Endothelial cell (in vitro differentiated cells): Measurements from ENCODE around the gene HSD17B12. TPM values are rescaled to one million over a fixed set of nuclear protein-coding genes. Genes with fewer than 3 reads are reported as not detected.

Source experiments
- DNase-seq: peaks from one replicate; pipeline ENCODE4 v3.0.0; 2021; ENCODE audit warnings: low spot score
- H3K27ac Mint-ChIP-seq: one replicate; pipeline ENCODE4 v1.8.0; 2021; ENCODE audit warnings: mixed read lengths, inconsistent platforms; ENCODE audit not compliant: unreplicated experiment
- H3K27me3 Mint-ChIP-seq: one replicate; pipeline ENCODE4 v1.8.0; 2021; ENCODE audit warnings: mild to moderate bottlenecking, moderate library complexity, mixed read lengths, inconsistent platforms; ENCODE audit not compliant: unreplicated experiment
- H3K36me3 Mint-ChIP-seq: one replicate; pipeline ENCODE4 v1.8.0; 2021; ENCODE audit warnings: mild to moderate bottlenecking, low read depth, mixed read lengths, inconsistent platforms; ENCODE audit not compliant: unreplicated experiment
- H3K4me1 Mint-ChIP-seq: one replicate; pipeline ENCODE4 v1.8.0; 2021; ENCODE audit warnings: mild to moderate bottlenecking, mixed read lengths, inconsistent platforms; ENCODE audit not compliant: unreplicated experiment
- H3K4me3 Mint-ChIP-seq: one replicate; pipeline ENCODE4 v1.8.0; 2021; ENCODE audit warnings: mild to moderate bottlenecking, mixed read lengths, inconsistent platforms; ENCODE audit not compliant: unreplicated experiment
- H3K9me3 Mint-ChIP-seq: one replicate; pipeline ENCODE4 v1.8.0; 2021; ENCODE audit warnings: mixed read lengths, inconsistent platforms; ENCODE audit not compliant: unreplicated experiment
- total RNA-seq: library from RNA; stranded (reverse); fragmentation: NEBNext Ultra II Directional; extraction: Animal tissue kit (Norgen Biotek cat#: 25700); gene quantifications from one replicate; pipeline ENCODE4 v1.2.1, GENCODE V29; 2021; ENCODE audit not compliant: unreplicated experiment
- TF ChIP-seq, protein P1 (sequence below): fragments of 200-600 bp; sonication (generic); IDR thresholded peaks from one replicate; pipeline ENCODE4 v1.5.0; 2021; ENCODE audit warnings: antibody characterized with exemption; ENCODE audit not compliant: unreplicated experiment

HSD17B12 gene
- total RNA-seq, 1 donor from 2014 or later = 110 TPM

DNA sequence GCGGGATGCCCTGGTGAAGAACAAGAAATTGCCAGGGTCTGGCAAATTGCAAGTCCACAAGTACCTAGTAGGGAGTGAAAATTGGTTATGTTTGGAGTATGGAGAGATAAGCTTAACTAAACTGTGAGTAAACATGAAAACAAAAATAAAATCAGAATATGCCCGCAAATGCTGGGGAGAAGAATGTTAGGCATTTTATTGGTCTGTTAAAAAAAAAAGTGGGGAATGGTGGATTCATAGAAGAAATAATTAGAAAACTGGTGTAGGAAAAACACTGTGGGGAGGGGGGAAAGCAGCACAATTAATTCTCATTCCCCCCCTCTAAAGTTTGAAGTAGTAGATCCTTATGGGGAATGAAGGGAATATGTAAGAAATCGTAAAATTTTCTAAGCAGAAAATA lies 40.6 kb upstream of the HSD17B12 start:
- peaks cover 3% of the 10 kb centered on the region for H3K27me3 Mint-ChIP-seq
- H3K36me3 Mint-ChIP-seq = no peaks in the 10 kb centered on the region
- H3K4me3 Mint-ChIP-seq = no peak overlapping the region

GRCh38 chr11:43643898-43644620 lies 36.5 kb upstream of the HSD17B12 start:
- peak overlapping the region; percentile 95 for H3K27ac Mint-ChIP-seq
- peaks cover 14% of the 10 kb centered on the region for H3K4me1 Mint-ChIP-seq
- no peaks in the 10 kb centered on the region for H3K9me3 Mint-ChIP-seq
- peak overlapping the region; percentile 100 for H3K4me3 Mint-ChIP-seq
- DNase-seq = peak; percentile 85
- H3K27me3 Mint-ChIP-seq = peaks cover 3% of the 10 kb centered on the region
- TF ChIP-seq, protein P1, sequence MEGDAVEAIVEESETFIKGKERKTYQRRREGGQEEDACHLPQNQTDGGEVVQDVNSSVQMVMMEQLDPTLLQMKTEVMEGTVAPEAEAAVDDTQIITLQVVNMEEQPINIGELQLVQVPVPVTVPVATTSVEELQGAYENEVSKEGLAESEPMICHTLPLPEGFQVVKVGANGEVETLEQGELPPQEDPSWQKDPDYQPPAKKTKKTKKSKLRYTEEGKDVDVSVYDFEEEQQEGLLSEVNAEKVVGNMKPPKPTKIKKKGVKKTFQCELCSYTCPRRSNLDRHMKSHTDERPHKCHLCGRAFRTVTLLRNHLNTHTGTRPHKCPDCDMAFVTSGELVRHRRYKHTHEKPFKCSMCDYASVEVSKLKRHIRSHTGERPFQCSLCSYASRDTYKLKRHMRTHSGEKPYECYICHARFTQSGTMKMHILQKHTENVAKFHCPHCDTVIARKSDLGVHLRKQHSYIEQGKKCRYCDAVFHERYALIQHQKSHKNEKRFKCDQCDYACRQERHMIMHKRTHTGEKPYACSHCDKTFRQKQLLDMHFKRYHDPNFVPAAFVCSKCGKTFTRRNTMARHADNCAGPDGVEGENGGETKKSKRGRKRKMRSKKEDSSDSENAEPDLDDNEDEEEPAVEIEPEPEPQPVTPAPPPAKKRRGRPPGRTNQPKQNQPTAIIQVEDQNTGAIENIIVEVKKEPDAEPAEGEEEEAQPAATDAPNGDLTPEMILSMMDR = no peak
- H3K36me3 Mint-ChIP-seq = no peaks in the 10 kb centered on the region

More for the DNA sequence above, 40.6 kb upstream of the HSD17B12 start:
- TF ChIP-seq, protein P1 = no peak
- Mint-ChIP-seq H3K27ac (no peak overlapping the region), H3K9me3 (no peaks in the 10 kb centered on the region), H3K4me1 (peaks cover 9% of the 10 kb centered on the region)
- DNase-seq = no peak

DNA sequence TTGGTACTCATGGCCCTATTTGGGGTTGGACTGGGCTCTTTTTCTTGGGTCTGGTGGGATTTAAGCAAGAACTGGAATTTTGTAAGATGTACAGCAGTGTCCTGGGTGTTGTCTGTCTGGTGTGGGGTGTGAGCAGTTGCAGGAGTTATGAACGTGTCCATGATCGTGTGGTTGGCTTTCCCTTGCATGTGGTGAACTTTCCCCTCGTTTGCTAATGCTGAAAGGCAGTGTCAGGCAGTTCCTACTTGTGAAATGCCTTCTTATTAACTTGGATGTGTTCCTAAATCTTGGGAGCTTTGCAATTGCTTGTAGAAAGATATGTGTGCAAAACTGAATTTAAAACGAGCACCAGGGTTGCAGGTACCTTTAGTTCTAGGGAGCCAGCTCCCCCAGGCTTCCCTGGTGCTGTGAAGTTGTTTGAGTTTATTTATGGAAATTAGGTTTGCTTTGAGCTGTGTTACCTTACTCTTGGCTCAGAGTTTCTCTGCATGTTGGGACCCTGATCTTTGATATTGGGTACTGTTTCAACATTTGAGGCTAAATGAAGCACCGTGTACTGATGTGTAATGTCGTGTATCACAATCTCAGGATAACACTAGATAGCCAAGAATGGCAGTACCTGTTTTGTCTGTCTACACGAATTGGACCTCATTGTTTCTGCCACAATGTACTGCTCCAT lies 35.8 kb upstream of the HSD17B12 start:
- peak overlapping the region; percentile 100 for H3K4me3 Mint-ChIP-seq
- peaks cover 3% of the 10 kb centered on the region for H3K27me3 Mint-ChIP-seq
- H3K36me3 Mint-ChIP-seq = no peaks in the 10 kb centered on the region
- peak overlapping the region; percentile 95 for H3K27ac Mint-ChIP-seq
- no peak for DNase-seq
- TF ChIP-seq, protein P1 = no peak
- no peaks in the 10 kb centered on the region for H3K9me3 Mint-ChIP-seq
- H3K4me1 Mint-ChIP-seq = peaks cover 14% of the 10 kb centered on the region

DNA sequence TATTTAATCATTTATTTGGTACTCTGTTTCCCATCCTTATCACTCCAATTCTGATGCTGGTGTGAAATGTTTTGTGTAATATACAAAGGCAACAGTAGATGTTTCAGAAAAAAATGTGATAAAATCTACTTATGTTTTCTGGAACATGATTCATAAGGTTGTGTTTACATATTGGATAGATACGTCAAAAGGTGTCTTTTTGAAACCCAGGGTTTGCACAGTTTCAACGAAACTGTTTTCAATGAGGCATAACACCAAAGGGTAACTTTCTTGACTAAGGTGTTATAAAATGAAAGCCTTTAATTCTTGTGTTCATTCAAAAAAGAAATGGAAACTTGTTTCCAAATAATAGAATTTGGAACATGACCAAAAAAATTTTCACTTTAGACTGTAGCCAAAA lies 33.8 kb upstream of the HSD17B12 start:
- no peak overlapping the region for H3K4me3 Mint-ChIP-seq
- no peak for DNase-seq
- H3K9me3 Mint-ChIP-seq = no peaks in the 10 kb centered on the region
- no peaks in the 10 kb centered on the region for H3K36me3 Mint-ChIP-seq
- H3K27ac Mint-ChIP-seq = no peak overlapping the region
- TF ChIP-seq, protein P1 = no peak
- peaks cover 14% of the 10 kb centered on the region for H3K4me1 Mint-ChIP-seq
- peaks cover 3% of the 10 kb centered on the region for H3K27me3 Mint-ChIP-seq

DNA sequence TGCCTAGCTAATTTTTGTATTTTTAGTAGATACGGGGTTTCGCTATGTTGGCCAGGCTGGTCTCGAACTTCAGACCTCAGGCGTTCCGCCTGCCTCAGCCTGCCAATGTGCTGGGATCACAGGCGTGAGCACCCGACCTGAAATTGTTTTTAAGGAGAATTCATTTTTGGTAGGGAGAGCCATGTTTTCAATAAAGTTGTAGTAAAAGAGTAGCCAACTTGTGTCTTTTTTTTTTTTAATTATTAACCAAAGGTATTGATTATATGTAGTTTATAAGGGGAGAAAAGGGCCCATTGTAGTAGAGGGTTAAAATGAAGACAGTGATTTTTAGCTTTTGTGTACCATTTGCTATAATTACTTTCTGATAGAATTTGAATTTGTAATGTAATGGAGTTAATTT lies 31.6 kb upstream of the HSD17B12 start:
- no peak for DNase-seq
- no peak overlapping the region for H3K27ac Mint-ChIP-seq
- peaks cover 10% of the 10 kb centered on the region for H3K4me1 Mint-ChIP-seq
- H3K27me3 Mint-ChIP-seq = peaks cover 3% of the 10 kb centered on the region
- TF ChIP-seq, protein P1 = no peak
- no peaks in the 10 kb centered on the region for H3K36me3 Mint-ChIP-seq
- H3K4me3 Mint-ChIP-seq = no peak overlapping the region
- H3K9me3 Mint-ChIP-seq = no peaks in the 10 kb centered on the region
